PC-9 (cell line): ENCODE data around the gene ADD3. TPM values are rescaled to one million over a fixed set of nuclear protein-coding genes. Genes with fewer than 3 reads are reported as not detected.

Source experiments
- BruUV-seq: library from RNA; stranded (reverse); fragments of 400-500 nt; replicated peaks from 2 replicates; lab custom pipeline; 2021; lab: Mats Ljungman, UMichigan
- CTCF ChIA-PET: fragments of 300-600 bp; sonication (Branson Sonifier 250); formaldehyde crosslinking; loops from one replicate; lab custom pipeline; 2022; ENCODE audit warnings: antibody characterized with exemption; lab: Charles Lee
- POLR2A ChIA-PET: fragments of 300-600 bp; sonication (Branson Sonifier 250); formaldehyde crosslinking; loops from one replicate; lab custom pipeline; 2022; ENCODE audit warnings: antibody characterized with exemption; ENCODE audit not compliant: unreplicated experiment; lab: Charles Lee
- DNase-seq, 2 experiments: peaks; one replicate each; pipeline versions ENCODE4 v3.0.0 to v3.0.0-alpha.2; 2015 to 2022; ENCODE audit warnings: mixed read lengths in 1 of 2
- H2AFZ ChIP-seq: fragments of 200-600 bp; sonication (generic); 2 replicates; pipeline ENCODE4 v1.8.1; 2017; ENCODE audit warnings: antibody characterized with exemption
- H3F3A ChIP-seq: fragments of 200-600 bp; sonication (generic); 2 replicates; pipeline ENCODE4 v1.8.1; 2017; ENCODE audit warnings: antibody characterized with exemption, mild to moderate bottlenecking, low read depth; ENCODE audit not compliant: insufficient read depth
- H3K27ac ChIP-seq: fragments of 200-600 bp; sonication (generic); 2 replicates; pipeline ENCODE4 v1.6.1; 2016; ENCODE audit warnings: mixed run types
- H3K27me3 ChIP-seq: fragments of 200-600 bp; sonication (generic); 2 replicates; pipeline ENCODE4 v1.6.1; 2016; ENCODE audit warnings: low read depth, mixed run types; ENCODE audit not compliant: insufficient read depth
- H3K36me3 ChIP-seq: fragments of 200-600 bp; sonication (generic); 2 replicates; pipeline ENCODE4 v1.6.1; 2016; ENCODE audit warnings: low read depth, mixed run types
- H3K4me1 ChIP-seq: fragments of 200-600 bp; sonication (generic); replicated peaks from 2 replicates; pipeline ENCODE4 v1.6.1; 2016; ENCODE audit warnings: mixed run types; ENCODE audit not compliant: insufficient read depth
- H3K4me2 ChIP-seq: fragments of 200-600 bp; sonication (generic); 2 replicates; pipeline ENCODE4 v1.6.1; 2017; ENCODE audit warnings: mixed run types
- H3K4me3 ChIP-seq: fragments of 200-600 bp; sonication (generic); 2 replicates; pipeline ENCODE4 v1.6.1; 2016; ENCODE audit warnings: mixed run types
- H3K79me2 ChIP-seq: fragments of 200-600 bp; sonication (generic); 2 replicates; pipeline ENCODE4 v1.6.1; 2017; ENCODE audit warnings: low read depth, mixed run types
- H3K9me2 ChIP-seq: fragments of 200-600 bp; sonication (generic); 2 replicates; pipeline ENCODE4 v1.8.1; 2017; ENCODE audit warnings: mild to moderate bottlenecking; ENCODE audit not compliant: insufficient read depth
- H3K9me3 ChIP-seq: fragments of 200-600 bp; sonication (generic); 2 replicates; pipeline ENCODE4 v1.8.1; 2016; ENCODE audit warnings: low read depth; ENCODE audit not compliant: insufficient read depth
- H4K20me1 ChIP-seq: fragments of 200-600 bp; sonication (generic); 2 replicates; pipeline ENCODE4 v1.8.1; 2017; ENCODE audit not compliant: insufficient read depth
- EZH2 ChIP-seq: fragments of 200-600 bp; sonication (generic); IDR thresholded peaks from 2 replicates; pipeline ENCODE4 v1.8.0; 2017; ENCODE audit warnings: antibody characterized with exemption, low read depth
- intact Hi-C: fragments of 100-400 bp; cut with micrococcal nuclease; formaldehyde crosslinking; loops from one replicate; pipeline ENCODE4 v1.10.0; 2022; ENCODE audit not compliant: unreplicated experiment
- total RNA-seq: library from RNA; stranded (reverse); gene quantifications from 2 replicates; pipeline ENCODE4 v1.2.3, GENCODE V29; 2021
- TF ChIP-seq, protein P1 (sequence below): fragments of 200-600 bp; sonication (generic); conservative IDR thresholded peaks from 2 replicates; pipeline ENCODE4 v1.6.1; 2017; ENCODE audit warnings: mixed run types, antibody characterized with exemption, mild to moderate bottlenecking, moderate library complexity

The ADD3 gene
- total RNA-seq, 1 experiment from 2014 or later, result 77.7 TPM

DNA sequence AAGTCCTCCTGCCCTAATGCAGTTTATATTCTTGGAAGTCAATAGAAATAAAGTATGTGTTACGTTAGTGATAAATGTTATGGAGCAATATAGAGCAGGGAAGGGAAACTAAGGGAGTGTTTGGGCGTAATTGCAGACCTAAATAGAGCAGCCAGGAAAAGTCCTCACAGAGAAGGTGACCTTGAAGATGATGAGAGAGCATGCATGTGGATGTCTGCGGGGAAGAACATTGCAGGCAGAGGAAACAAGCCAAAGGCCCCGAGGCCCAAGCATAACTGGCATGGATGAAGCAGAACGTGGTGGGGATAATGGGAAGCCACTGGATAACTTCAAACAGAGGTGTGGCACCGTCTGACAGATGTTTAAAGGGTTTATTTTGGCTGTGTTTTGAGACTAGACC lies 12.5 kb downstream of the ADD3 start:
- ChIA-PET POLR2A (no interaction called here), CTCF (interaction anchor here (0.6 kb wide), 1 partner anchor 17 kb away, joined by 4 read pairs; no protein-coding TSS in a partner anchor)
- no peak overlapping the region for H3K27ac ChIP-seq
- DNase-seq, result no peak
- intact Hi-C loops, result no loop called here
- H2AFZ ChIP-seq, result no peak overlapping the region
- H3K4me2 ChIP-seq, result no peak overlapping the region
- H4K20me1 ChIP-seq, result no peaks in the 10 kb centered on the region
- H3K36me3 ChIP-seq, result no peaks in the 10 kb centered on the region
- H3K27me3 ChIP-seq, result no peaks in the 10 kb centered on the region
- no TSS peak for BruUV-seq
- no peaks in the 10 kb centered on the region for H3F3A ChIP-seq
- TF ChIP-seq, protein P1, sequence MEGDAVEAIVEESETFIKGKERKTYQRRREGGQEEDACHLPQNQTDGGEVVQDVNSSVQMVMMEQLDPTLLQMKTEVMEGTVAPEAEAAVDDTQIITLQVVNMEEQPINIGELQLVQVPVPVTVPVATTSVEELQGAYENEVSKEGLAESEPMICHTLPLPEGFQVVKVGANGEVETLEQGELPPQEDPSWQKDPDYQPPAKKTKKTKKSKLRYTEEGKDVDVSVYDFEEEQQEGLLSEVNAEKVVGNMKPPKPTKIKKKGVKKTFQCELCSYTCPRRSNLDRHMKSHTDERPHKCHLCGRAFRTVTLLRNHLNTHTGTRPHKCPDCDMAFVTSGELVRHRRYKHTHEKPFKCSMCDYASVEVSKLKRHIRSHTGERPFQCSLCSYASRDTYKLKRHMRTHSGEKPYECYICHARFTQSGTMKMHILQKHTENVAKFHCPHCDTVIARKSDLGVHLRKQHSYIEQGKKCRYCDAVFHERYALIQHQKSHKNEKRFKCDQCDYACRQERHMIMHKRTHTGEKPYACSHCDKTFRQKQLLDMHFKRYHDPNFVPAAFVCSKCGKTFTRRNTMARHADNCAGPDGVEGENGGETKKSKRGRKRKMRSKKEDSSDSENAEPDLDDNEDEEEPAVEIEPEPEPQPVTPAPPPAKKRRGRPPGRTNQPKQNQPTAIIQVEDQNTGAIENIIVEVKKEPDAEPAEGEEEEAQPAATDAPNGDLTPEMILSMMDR, result no peak
- no peak for TF ChIP-seq EZH2
- peaks cover 16% of the 10 kb centered on the region; the same call in 1 of the 2 replicates for H3K79me2 ChIP-seq
- no peaks in the 10 kb centered on the region for H3K4me1 ChIP-seq
- H3K4me3 ChIP-seq, result no peak overlapping the region
- no peaks in the 10 kb centered on the region for H3K9me2 ChIP-seq
- H3K9me3 ChIP-seq, result no peaks in the 10 kb centered on the region

DNA sequence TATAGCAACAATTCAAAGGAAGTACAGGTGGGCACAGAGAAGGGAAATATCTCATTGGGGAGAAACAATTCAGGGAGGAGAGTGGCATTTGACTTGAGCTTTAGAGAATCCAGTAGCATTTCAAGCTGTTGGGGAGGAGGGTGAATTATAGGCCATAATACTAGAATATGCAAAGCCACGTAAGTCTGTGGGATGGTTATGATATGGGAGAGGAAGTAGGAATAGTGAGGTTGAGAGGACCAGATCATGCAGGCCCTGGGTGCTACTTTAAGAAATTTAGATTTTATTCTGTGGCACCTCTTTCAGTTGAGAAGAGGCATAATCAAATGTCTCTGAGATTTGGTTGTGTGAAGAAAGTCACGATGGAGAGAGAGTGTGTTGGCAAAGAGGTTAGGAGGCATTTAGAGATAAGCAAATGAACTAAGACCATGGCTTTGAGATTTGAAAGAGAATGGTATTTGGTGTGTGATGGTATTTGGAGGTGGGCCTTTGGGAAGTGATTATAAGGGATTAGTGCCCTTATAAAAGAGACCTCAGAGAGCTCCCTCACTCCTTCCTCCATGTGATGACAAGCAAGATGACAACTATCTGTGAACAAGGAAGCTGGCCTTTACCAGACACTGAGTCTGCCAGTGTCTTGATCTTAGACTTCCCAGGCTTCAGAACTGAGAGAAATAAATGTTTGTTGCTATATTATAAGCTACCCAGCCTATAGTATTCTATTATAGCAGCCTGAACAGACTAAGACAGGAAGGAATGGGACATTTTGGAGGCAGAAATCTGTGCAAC lies 15.1 kb downstream of the ADD3 start:
- ChIA-PET POLR2A (no interaction called here), CTCF (no interaction called here)
- Histone ChIP-seq H3K9me3 (no peaks in the 10 kb centered on the region), H3K27ac (no peak overlapping the region), H3K36me3 (no peaks in the 10 kb centered on the region), H3K27me3 (no peaks in the 10 kb centered on the region), H3K4me1 (no peaks in the 10 kb centered on the region), H3K4me2 (no peak overlapping the region), H3F3A (no peaks in the 10 kb centered on the region), H3K79me2 (peaks cover 2% of the 10 kb centered on the region; the same call in 1 of the 2 replicates), H3K4me3 (no peak overlapping the region), H2AFZ (no peak overlapping the region), H3K9me2 (no peaks in the 10 kb centered on the region), H4K20me1 (no peaks in the 10 kb centered on the region)
- no TSS peak for BruUV-seq
- intact Hi-C loops, result no loop called here
- no peak for DNase-seq
- TF ChIP-seq EZH2, result no peak
- TF ChIP-seq, protein P1, result no peak

DNA sequence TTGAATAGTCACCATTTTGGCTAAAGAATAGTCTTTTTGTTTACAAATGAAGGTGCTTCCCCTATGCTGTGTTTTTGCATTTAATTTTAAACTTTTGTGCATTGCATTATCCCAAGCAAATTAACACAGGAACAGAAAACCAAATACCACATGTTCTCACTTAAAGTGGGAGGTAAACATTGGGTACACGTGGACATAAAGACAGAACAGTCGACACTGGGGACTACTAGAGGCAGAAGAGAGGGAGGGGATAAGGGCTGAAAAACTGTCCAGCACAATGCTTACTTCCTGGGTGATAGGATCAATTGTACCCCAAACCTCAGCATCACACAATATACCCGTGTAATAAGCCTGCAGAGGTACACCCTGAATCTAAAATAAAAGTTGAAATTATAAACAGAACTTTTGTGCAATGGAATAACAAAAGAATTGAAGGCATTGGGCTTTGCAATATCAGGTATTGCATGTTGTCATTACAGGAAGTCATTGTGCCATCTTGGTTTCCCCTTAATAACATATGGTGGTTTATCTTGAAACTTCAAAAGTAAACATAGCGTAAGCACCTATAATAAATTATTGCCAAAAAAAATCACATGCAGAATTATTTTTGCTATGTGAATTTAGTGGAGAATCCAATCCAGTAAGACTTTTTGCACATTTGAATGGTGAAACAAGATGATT lies 16.1 kb downstream of the ADD3 start:
- Histone ChIP-seq H3K36me3 (no peaks in the 10 kb centered on the region), H4K20me1 (no peaks in the 10 kb centered on the region), H3K9me2 (no peaks in the 10 kb centered on the region), H3K27me3 (no peaks in the 10 kb centered on the region), H3K27ac (no peak overlapping the region), H3K4me3 (no peak overlapping the region), H3K4me1 (no peaks in the 10 kb centered on the region), H2AFZ (no peak overlapping the region), H3K4me2 (no peak overlapping the region), H3K9me3 (no peaks in the 10 kb centered on the region), H3F3A (no peaks in the 10 kb centered on the region), H3K79me2 (no peaks in the 10 kb centered on the region)
- intact Hi-C loops, result no loop called here
- DNase-seq, result no peak
- POLR2A ChIA-PET, result no interaction called here
- BruUV-seq, result no TSS peak
- TF ChIP-seq, protein P1, result no peak
- TF ChIP-seq EZH2, result no peak
- CTCF ChIA-PET, result no interaction called here
